NK-92 (cell line): ENCODE data around the gene PISD.

Experiments
- DNase-seq: peaks from one replicate; lab custom pipeline; 2025; ENCODE audit not compliant: unreplicated experiment; lab: John Stamatoyannopoulos, UW

Gene PISD

GRCh38 chr22:31652911-31653684, 8.9 kb downstream of the PISD start:
- DNase-seq = no peak

GRCh38 chr22:31652088-31652487, 9.9 kb downstream of the PISD start:
- DNase-seq = no peak

- no peak for DNase-seq
Measured at GRCh38 chr22:31651664-31652063, 10.4 kb downstream of the PISD start.

- DNase-seq = no peak
Measured at GRCh38 chr22:31650391-31650790, 11.6 kb downstream of the PISD start.

GRCh38 chr22:31647523-31648320, 14.3 kb downstream of the PISD start:
- no peak for DNase-seq

- no peak for DNase-seq
Measured at GRCh38 chr22:31647066-31647465, 14.9 kb downstream of the PISD start.

- no peak for DNase-seq
Measured at GRCh38 chr22:31646186-31647019, 15.6 kb downstream of the PISD start.

- DNase-seq = no peak
Measured at GRCh38 chr22:31639436-31640039, 22.5 kb downstream of the PISD start.

GRCh38 chr22:31637891-31638618, 24.0 kb downstream of the PISD start:
- no peak for DNase-seq

GRCh38 chr22:31637447-31637890, 24.5 kb downstream of the PISD start:
- no peak for DNase-seq

- DNase-seq = no peak
Measured at GRCh38 chr22:31635638-31636306, 26.2 kb downstream of the PISD start.

GRCh38 chr22:31631436-31631835, 30.6 kb downstream of the PISD start:
- DNase-seq = no peak

GRCh38 chr22:31630331-31631329, 31.4 kb downstream of the PISD start:
- peak; percentile 15 for DNase-seq

- no peak for DNase-seq
Measured at GRCh38 chr22:31629741-31630184, 32.3 kb downstream of the PISD start.

GRCh38 chr22:31628969-31629708, 32.9 kb downstream of the PISD start:
- no peak for DNase-seq

- DNase-seq = no peak
Measured at GRCh38 chr22:31628362-31628761, 33.7 kb downstream of the PISD start.

GRCh38 chr22:31627223-31627731, 34.7 kb downstream of the PISD start:
- no peak for DNase-seq
